Superior temporal gyrus (tissue), 1 donor: Measurements from ENCODE around the gene PZP.

Source experiments
- DNase-seq: peaks from one replicate; pipeline ENCODE4 v3.0.0-alpha.2; 2016; ENCODE audit errors: extremely low spot score

Gene PZP

GRCh38 chr12:9104087-9104486, 104.1 kb downstream of the PZP start:
- no peak for DNase-seq

- no peak for DNase-seq
Measured at GRCh38 chr12:9103050-9103849, 104.9 kb downstream of the PZP start.

GRCh38 chr12:9101018-9101687, 107.0 kb downstream of the PZP start:
- no peak for DNase-seq

GRCh38 chr12:9099552-9100190, 108.5 kb downstream of the PZP start:
- no peak for DNase-seq
